Body of pancreas (tissue), 4 donors: ENCODE results near the gene GAB4.

Experiments used
- CTCF ChIP-seq, 7 experiments: fragments of 450-650 bp in 4 of 7; fragments of 200-600 bp in 3 of 7; sonication (generic) in 3 of 7; IDR thresholded peaks; one replicate each; pipeline ENCODE4 v1.5.1; 2016 to 2019; ENCODE audit warnings: antibody characterized with exemption in 7 of 7
- POLR2A ChIP-seq, 3 donors: fragments of 450-650 bp; IDR thresholded peaks; one replicate each; pipeline ENCODE4 v1.6.1; 2016; ENCODE audit warnings: antibody characterized with exemption in 3 of 3, mild to moderate bottlenecking in 2 of 3

- TF ChIP-seq CTCF (IDR thresholded peaks at IDR 0.05), result no peak
- TF ChIP-seq POLR2A (IDR thresholded peaks at IDR 0.05), result no peak
Measured at GRCh38 chr22:16974298-16975084, 33.5 kb downstream of the GAB4 start.
